GM12892 (cell line): ENCODE measurements around the gene SEMA6D.
"Not testable (repeated sequence)": the region's sequence is repeated elsewhere in the genome, so short reads cannot be mapped to it uniquely, and the experiment has no call there.

Source experiments
- DNase-seq: peaks from one replicate; pipeline ENCODE4 v3.0.0; 2011; ENCODE audit not compliant: insufficient read length
- FAIRE-seq: peaks from 2 replicates; lab custom pipeline; 2011; peaks lifted over from hg19 to GRCh38; lab: Jason Lieb, UNC
- POLR2A ChIP-seq: IDR thresholded peaks from 2 replicates; pipeline ENCODE4 v1.6.1; 2011; ENCODE audit warnings: low read depth, low read length, control low read depth
- POLR2AphosphoS5 ChIP-seq: IDR thresholded peaks from 2 replicates; pipeline ENCODE4 v1.6.1; 2011; ENCODE audit warnings: low read depth, low read length, control low read depth
- TAF1 ChIP-seq: IDR thresholded peaks from 2 replicates; pipeline ENCODE4 v1.6.1; 2011; ENCODE audit warnings: low read depth, mild to moderate bottlenecking, control low read depth, low read length, borderline replicate concordance

SEMA6D gene

DNA sequence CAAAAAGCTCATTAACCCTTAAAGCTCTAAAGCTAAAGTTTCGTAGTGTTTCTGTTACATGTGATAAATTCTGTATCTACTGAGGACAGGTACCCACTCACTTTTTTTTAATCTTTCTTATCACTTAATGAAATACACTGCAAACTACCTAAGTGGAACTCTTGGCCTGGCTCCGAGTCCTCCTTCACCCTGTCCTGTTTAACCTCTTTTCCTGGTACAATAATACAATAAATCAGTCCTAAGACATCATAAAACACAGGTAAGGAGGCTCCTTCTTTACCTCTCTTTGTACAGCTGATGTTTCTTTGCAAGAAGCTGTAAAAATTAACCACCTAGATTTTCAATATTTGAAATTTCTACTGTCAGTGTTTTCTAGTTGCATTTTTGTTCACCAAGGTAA lies 15.8 kb downstream of the SEMA6D start:
- TF ChIP-seq POLR2A, result no peak
- TF ChIP-seq TAF1, result no peak
- no peak for TF ChIP-seq POLR2AphosphoS5
- DNase-seq (no peak), FAIRE-seq (no peak)

GRCh38 chr15:47736143-47736786 lies 19.0 kb downstream of the SEMA6D start:
- FAIRE-seq (no peak), DNase-seq (no peak)
- no peak for TF ChIP-seq POLR2AphosphoS5
- no peak for TF ChIP-seq POLR2A
- TF ChIP-seq TAF1, result no peak

DNA sequence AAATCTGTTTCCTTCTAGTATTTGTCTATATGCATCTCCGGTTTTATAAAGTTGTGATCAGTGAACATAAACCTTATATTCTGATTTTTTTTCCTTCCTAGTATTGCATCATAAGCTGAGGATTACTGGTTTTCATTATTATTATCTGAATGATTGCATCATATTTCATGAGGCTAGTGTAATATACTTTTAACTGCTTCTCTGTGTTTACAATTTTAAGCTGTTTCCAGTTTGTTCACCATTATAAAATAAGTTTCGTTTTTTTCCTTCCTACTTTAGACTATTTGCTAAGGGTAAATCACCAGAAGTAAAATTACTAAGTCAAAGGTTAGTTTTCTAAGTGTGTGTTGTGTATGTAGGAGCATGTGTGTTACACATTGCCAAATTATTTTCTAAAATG lies 20.2 kb downstream of the SEMA6D start:
- FAIRE-seq, result no peak
- TF ChIP-seq POLR2AphosphoS5, result no peak
- TF ChIP-seq POLR2A, result no peak
- TF ChIP-seq TAF1, result no peak
- no peak for DNase-seq

GRCh38 chr15:47738144-47738825 lies 21.0 kb downstream of the SEMA6D start:
- not testable (repeated sequence) for FAIRE-seq, DNase-seq

- TF ChIP-seq POLR2AphosphoS5 (no peak), POLR2A (no peak), TAF1 (no peak)
- DNase-seq, result no peak
- no peak for FAIRE-seq
Measured at GRCh38 chr15:47741082-47741481, 23.8 kb downstream of the SEMA6D start.

- TF ChIP-seq POLR2AphosphoS5 (no peak), TAF1 (no peak), POLR2A (no peak)
- FAIRE-seq, result no peak
Measured at GRCh38 chr15:47741907-47742306, 24.6 kb downstream of the SEMA6D start.

GRCh38 chr15:47742334-47742733 lies 25.0 kb downstream of the SEMA6D start:
- TF ChIP-seq TAF1 (no peak), POLR2A (no peak), POLR2AphosphoS5 (no peak)
- no peak for DNase-seq
- no peak for FAIRE-seq

More at GRCh38 chr15:47741907-47742306, 24.6 kb downstream of the SEMA6D start:
- no peak for DNase-seq

GRCh38 chr15:47742742-47743141 lies 25.4 kb downstream of the SEMA6D start:
- FAIRE-seq, result no peak
- no peak for DNase-seq
- no peak for TF ChIP-seq POLR2A
- no peak for TF ChIP-seq TAF1
- TF ChIP-seq POLR2AphosphoS5, result no peak

DNA sequence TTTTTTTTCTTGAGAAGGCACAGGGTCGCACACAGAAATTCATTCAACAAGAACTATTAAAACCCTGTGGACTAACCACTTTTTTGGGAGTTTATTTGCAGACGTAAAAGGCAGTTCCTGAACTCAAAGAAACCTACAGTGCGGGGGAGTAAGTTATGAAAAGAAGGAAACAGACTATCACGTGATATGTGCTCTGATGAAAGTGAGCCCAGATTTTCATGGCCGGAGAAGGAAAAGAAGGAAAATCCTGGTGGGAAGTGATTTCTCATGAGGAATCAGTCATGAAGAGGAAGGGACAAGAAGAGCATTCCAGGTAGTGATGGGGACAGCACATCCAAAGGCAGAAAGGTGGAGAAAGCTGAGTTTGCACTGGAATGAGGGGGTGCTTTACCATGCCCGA lies 26.1 kb downstream of the SEMA6D start:
- no peak for DNase-seq
- no peak for FAIRE-seq
- TF ChIP-seq POLR2A (no peak), TAF1 (no peak), POLR2AphosphoS5 (no peak)

DNA sequence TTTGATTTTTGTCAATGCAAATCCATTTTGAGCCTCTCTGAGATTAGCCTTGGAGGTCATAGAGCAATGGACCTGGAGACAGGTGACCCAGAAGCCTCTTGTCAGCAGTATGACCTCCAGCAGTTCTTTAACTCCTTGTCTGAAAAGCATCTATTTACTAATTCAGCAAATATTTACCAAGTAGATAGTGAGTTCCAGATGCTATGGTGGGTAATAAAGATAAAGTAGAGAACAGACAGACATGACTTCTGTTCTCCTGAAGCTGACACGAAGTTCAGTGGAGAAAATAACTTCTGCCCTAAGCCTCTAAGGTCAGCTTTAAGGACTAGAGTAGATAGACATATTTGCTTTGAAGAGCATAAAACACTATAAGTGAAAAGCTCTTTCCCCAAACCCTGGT lies 26.6 kb downstream of the SEMA6D start:
- TF ChIP-seq POLR2A, result no peak
- no peak for TF ChIP-seq TAF1
- no peak for TF ChIP-seq POLR2AphosphoS5
- FAIRE-seq, result no peak
- DNase-seq, result no peak

DNA sequence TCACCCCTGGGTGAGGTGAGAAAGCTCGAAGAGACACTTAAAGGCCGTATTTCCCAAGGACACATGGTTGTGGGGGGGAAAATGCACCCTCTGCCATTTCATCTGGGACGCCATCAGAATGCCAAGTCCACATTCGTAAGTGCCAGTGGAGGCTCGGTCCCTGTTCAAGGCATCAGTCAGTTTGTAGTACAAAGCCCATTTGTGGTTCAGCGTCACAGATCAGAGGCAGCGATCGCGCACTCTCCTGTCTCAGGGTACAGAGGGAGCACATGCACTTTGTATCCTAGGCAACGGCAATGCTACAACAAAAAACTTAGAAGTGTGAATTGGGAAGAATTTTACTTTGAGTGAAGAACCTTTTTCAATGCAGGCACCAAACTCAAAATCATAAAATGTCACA lies 27.2 kb downstream of the SEMA6D start:
- FAIRE-seq (no peak), DNase-seq (no peak)
- TF ChIP-seq TAF1, result no peak
- no peak for TF ChIP-seq POLR2A
- no peak for TF ChIP-seq POLR2AphosphoS5

- FAIRE-seq (no peak), DNase-seq (no peak)
- TF ChIP-seq POLR2A, result no peak
- TF ChIP-seq POLR2AphosphoS5, result no peak
- TF ChIP-seq TAF1, result no peak
Measured at GRCh38 chr15:47744973-47745372, 27.7 kb downstream of the SEMA6D start.
